Esophagus squamous epithelium (tissue), 4 donors: Measurements from ENCODE around the gene MIS18BP1.

ENCODE experiments used
- POLR2A ChIP-seq, 4 donors: fragments of 450-650 bp; IDR thresholded peaks; one replicate each; pipeline ENCODE4 v1.6.1; 2017; ENCODE audit warnings: antibody characterized with exemption in 4 of 4, mild to moderate bottlenecking in 4 of 4, moderate library complexity in 3 of 4
- TF ChIP-seq, protein P1 (sequence below), 6 experiments: fragments of 450-650 bp in 4 of 6; fragments of 200-600 bp in 2 of 6; sonication (generic) in 2 of 6; IDR thresholded peaks; one replicate each; pipeline ENCODE4 v1.5.1; 2016 to 2019; ENCODE audit warnings: antibody characterized with exemption in 6 of 6, mild to moderate bottlenecking in 4 of 6, moderate library complexity in 4 of 6

DNA sequence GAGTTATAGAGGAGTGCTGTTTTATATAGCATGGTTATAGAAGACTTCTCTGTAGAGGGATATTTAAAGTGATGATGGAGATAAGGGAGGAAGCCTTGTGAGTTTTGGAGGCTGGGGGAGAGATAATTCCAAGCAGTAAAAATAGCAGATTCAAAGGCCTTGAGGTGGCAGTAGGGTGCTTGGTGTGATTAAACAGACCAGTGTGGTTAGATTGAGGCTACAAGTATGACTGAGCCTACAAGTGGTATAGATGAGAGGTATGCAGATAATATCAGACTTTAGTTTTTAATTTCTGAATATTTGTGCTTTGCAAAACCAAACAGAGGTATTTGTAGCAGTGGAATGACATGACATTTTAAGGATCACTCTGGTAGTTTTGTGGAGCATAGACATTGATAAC, 96.9 kb downstream of the MIS18BP1 start:
- TF ChIP-seq, protein P1, sequence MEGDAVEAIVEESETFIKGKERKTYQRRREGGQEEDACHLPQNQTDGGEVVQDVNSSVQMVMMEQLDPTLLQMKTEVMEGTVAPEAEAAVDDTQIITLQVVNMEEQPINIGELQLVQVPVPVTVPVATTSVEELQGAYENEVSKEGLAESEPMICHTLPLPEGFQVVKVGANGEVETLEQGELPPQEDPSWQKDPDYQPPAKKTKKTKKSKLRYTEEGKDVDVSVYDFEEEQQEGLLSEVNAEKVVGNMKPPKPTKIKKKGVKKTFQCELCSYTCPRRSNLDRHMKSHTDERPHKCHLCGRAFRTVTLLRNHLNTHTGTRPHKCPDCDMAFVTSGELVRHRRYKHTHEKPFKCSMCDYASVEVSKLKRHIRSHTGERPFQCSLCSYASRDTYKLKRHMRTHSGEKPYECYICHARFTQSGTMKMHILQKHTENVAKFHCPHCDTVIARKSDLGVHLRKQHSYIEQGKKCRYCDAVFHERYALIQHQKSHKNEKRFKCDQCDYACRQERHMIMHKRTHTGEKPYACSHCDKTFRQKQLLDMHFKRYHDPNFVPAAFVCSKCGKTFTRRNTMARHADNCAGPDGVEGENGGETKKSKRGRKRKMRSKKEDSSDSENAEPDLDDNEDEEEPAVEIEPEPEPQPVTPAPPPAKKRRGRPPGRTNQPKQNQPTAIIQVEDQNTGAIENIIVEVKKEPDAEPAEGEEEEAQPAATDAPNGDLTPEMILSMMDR (IDR thresholded peaks at IDR 0.05): no peak
- TF ChIP-seq POLR2A (IDR thresholded peaks at IDR 0.05): no peak
